Forelimb muscle (tissue), 1 donor: ENCODE results near the gene TMEM40. TPM values are rescaled to one million over a fixed set of nuclear protein-coding genes. Genes with fewer than 3 reads are reported as not detected.
"Not testable (repeated sequence)": the region's sequence is repeated elsewhere in the genome, so short reads cannot be mapped to it uniquely, and the experiment has no call there.

Experiments
- DNase-seq: peaks from one replicate; pipeline ENCODE4 v3.0.0-alpha.2; 2013; ENCODE audit warnings: low read depth
- polyA plus RNA-seq: library from polyadenylated mRNA; unstranded; fragments of 120-200 nt; gene quantifications from one replicate; pipeline ENCODE4 v1.2.1, GENCODE V29; 2013; ENCODE audit not compliant: insufficient read length

Gene TMEM40
- polyA plus RNA-seq, 1 donor: 30.9 TPM

GRCh38 chr3:12775970-12776369 lies 16.9 kb upstream of the TMEM40 start:
- not testable (repeated sequence) for DNase-seq

- no peak for DNase-seq
These were observed 16.2 kb upstream of the TMEM40 start for GRCh38 chr3:12775226-12775625.

- DNase-seq: no peak
These were observed 15.6 kb upstream of the TMEM40 start for GRCh38 chr3:12774619-12775018.

- no peak for DNase-seq
These were observed 14.6 kb upstream of the TMEM40 start for GRCh38 chr3:12773710-12774086.

- DNase-seq: no peak
These were observed 14.1 kb upstream of the TMEM40 start for GRCh38 chr3:12773030-12773709.

GRCh38 chr3:12772462-12772861 lies 13.4 kb upstream of the TMEM40 start:
- DNase-seq: no peak

- no peak for DNase-seq
These were observed 12.2 kb upstream of the TMEM40 start for GRCh38 chr3:12771236-12771635.

- DNase-seq: no peak
These were observed 10.7 kb upstream of the TMEM40 start for GRCh38 chr3:12769761-12770160.

GRCh38 chr3:12768579-12769527 lies 9.8 kb upstream of the TMEM40 start:
- no peak for DNase-seq

- DNase-seq: no peak
These were observed 7.5 kb upstream of the TMEM40 start for GRCh38 chr3:12766541-12766940.

- no peak for DNase-seq
These were observed 5.2 kb upstream of the TMEM40 start for GRCh38 chr3:12764171-12764776.

- DNase-seq: no peak
These were observed 870 bp upstream of the TMEM40 start for GRCh38 chr3:12759693-12760565.

GRCh38 chr3:12758025-12758781 lies 856 bp downstream of the TMEM40 start:
- DNase-seq: no peak

GRCh38 chr3:12756635-12757034 lies 2.4 kb downstream of the TMEM40 start:
- no peak for DNase-seq

GRCh38 chr3:12756175-12756574 lies 2.9 kb downstream of the TMEM40 start:
- no peak for DNase-seq

GRCh38 chr3:12755754-12756153 lies 3.3 kb downstream of the TMEM40 start:
- no peak for DNase-seq

GRCh38 chr3:12754313-12754712 lies 4.7 kb downstream of the TMEM40 start:
- DNase-seq: no peak

- no peak for DNase-seq
These were observed 5.6 kb downstream of the TMEM40 start for GRCh38 chr3:12753275-12754028.

GRCh38 chr3:12752809-12753208 lies 6.2 kb downstream of the TMEM40 start:
- no peak for DNase-seq

- DNase-seq: no peak
These were observed 7.0 kb downstream of the TMEM40 start for GRCh38 chr3:12752102-12752501.
